ENCODE measurements around the gene PWWP2B. TPM values are rescaled to one million over a fixed set of nuclear protein-coding genes. Genes with fewer than 3 reads are reported as not detected.

Gene PWWP2B
- total and polyA plus RNA-seq, 10 of the 15 experiments (the other 5 are each of a cell fraction or from before 2014, with no cell fraction given), result 0.04 to 0.87 (median 0.35) TPM; not detected in 4

DNA sequence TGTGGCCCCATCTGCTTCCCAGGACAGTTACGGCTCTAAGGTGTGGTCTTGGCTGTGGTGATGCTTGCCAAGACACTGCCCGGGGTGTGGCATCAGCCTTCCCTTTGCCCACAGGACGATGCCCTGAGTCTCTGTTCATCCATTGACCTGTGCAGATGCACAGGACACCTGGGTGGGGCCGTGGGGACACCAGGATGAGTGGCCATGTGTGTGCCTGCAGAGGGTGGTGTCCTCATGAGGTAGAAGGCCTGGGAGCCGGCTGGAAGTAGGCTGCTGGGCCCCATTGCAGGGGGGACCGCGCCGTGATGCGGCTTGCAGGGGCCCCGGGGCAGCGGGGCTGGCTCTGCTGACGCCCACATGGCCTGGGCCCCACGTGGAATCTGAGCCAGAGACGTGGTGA lies 22.4 kb upstream of the PWWP2B start:
- no peak overlapping the region for H3K4me2 ChIP-seq (ENCODE audit: control insufficient read depth, insufficient read depth)
- no peaks in the 10 kb centered on the region for H4K20me1 ChIP-seq (ENCODE audit: control insufficient read depth, insufficient read depth)
- intact Hi-C loops (cut with micrococcal nuclease; ENCODE audit: unreplicated experiment), result no loop called here
- in situ Hi-C loops (cut with MboI), result no loop called here
- no peaks in the 10 kb centered on the region for H3K9me3 ChIP-seq (replicated peaks; ENCODE audit: control insufficient read depth, insufficient read depth, low read length)
- H3K27ac ChIP-seq (ENCODE audit: control insufficient read depth, insufficient read depth), result no peak overlapping the region
- ChIA-PET POLR2A (no interaction called here), CTCF (no interaction called here), RAD21 (ENCODE audit: unreplicated experiment) (no interaction called here), SMC1A (ENCODE audit: uncharacterized antibody, unreplicated experiment) (no interaction called here)
- DNase-seq (ENCODE audit: low read depth, low spot score) (no peak), FAIRE-seq (no peak), ATAC-seq (no peak)
- no peaks in the 10 kb centered on the region; a peak in 1 of 4 replicates for H3K27me3 ChIP-seq (replicated peaks in 1 of 2; ENCODE audit: control insufficient read depth in 2 of 2, insufficient read depth in 2 of 2, low read length in 1 of 2)
- no peak overlapping the region for H3K4me3 ChIP-seq
- H3K9ac ChIP-seq (ENCODE audit: control insufficient read depth, insufficient read depth, low read length), result no peak overlapping the region
- TF ChIP-seq, protein P1, sequence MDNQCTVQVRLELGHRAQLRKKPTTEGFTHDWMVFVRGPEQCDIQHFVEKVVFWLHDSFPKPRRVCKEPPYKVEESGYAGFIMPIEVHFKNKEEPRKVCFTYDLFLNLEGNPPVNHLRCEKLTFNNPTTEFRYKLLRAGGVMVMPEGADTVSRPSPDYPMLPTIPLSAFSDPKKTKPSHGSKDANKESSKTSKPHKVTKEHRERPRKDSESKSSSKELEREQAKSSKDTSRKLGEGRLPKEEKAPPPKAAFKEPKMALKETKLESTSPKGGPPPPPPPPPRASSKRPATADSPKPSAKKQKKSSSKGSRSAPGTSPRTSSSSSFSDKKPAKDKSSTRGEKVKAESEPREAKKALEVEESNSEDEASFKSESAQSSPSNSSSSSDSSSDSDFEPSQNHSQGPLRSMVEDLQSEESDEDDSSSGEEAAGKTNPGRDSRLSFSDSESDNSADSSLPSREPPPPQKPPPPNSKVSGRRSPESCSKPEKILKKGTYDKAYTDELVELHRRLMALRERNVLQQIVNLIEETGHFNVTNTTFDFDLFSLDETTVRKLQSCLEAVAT (IDR thresholded peaks at IDR 0.05), result no peak
- TF ChIP-seq HCFC1 (IDR thresholded peaks at IDR 0.05; ENCODE audit: low read length) (no peak), POLR2AphosphoS2 (IDR thresholded peaks at IDR 0.05; ENCODE audit: low read depth, low read length) (no peak), ZNF274 (IDR thresholded peaks at IDR 0.05; ENCODE audit: insufficient read depth, insufficient read length) (no peak), MYC (IDR thresholded peaks at IDR 0.05; ENCODE audit: insufficient read depth, insufficient read length, insufficient replicate concordance, low read length, severe bottlenecking) (no peak), ETV6 (conservative IDR thresholded peaks at IDR 0.05 in 1 of 2, IDR thresholded peaks at IDR 0.05 in 1 of 2; ENCODE audit: borderline replicate concordance in 1 of 2, low read depth in 1 of 2) (no peak), NFIC (IDR thresholded peaks at IDR 0.05; ENCODE audit: low read depth, low read length) (no peak)
- TF ChIP-seq, protein P2, sequence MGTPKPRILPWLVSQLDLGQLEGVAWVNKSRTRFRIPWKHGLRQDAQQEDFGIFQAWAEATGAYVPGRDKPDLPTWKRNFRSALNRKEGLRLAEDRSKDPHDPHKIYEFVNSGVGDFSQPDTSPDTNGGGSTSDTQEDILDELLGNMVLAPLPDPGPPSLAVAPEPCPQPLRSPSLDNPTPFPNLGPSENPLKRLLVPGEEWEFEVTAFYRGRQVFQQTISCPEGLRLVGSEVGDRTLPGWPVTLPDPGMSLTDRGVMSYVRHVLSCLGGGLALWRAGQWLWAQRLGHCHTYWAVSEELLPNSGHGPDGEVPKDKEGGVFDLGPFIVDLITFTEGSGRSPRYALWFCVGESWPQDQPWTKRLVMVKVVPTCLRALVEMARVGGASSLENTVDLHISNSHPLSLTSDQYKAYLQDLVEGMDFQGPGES (IDR thresholded peaks at IDR 0.05), result no peak
- TF ChIP-seq, protein P3, sequence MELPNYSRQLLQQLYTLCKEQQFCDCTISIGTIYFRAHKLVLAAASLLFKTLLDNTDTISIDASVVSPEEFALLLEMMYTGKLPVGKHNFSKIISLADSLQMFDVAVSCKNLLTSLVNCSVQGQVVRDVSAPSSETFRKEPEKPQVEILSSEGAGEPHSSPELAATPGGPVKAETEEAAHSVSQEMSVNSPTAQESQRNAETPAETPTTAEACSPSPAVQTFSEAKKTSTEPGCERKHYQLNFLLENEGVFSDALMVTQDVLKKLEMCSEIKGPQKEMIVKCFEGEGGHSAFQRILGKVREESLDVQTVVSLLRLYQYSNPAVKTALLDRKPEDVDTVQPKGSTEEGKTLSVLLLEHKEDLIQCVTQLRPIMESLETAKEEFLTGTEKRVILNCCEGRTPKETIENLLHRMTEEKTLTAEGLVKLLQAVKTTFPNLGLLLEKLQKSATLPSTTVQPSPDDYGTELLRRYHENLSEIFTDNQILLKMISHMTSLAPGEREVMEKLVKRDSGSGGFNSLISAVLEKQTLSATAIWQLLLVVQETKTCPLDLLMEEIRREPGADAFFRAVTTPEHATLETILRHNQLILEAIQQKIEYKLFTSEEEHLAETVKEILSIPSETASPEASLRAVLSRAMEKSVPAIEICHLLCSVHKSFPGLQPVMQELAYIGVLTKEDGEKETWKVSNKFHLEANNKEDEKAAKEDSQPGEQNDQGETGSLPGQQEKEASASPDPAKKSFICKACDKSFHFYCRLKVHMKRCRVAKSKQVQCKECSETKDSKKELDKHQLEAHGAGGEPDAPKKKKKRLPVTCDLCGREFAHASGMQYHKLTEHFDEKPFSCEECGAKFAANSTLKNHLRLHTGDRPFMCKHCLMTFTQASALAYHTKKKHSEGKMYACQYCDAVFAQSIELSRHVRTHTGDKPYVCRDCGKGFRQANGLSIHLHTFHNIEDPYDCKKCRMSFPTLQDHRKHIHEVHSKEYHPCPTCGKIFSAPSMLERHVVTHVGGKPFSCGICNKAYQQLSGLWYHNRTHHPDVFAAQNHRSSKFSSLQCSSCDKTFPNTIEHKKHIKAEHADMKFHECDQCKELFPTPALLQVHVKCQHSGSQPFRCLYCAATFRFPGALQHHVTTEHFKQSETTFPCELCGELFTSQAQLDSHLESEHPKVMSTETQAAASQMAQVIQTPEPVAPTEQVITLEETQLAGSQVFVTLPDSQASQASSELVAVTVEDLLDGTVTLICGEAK (IDR thresholded peaks at IDR 0.05; ENCODE audit: borderline replicate concordance), result no peak
- TF ChIP-seq, protein P4, sequence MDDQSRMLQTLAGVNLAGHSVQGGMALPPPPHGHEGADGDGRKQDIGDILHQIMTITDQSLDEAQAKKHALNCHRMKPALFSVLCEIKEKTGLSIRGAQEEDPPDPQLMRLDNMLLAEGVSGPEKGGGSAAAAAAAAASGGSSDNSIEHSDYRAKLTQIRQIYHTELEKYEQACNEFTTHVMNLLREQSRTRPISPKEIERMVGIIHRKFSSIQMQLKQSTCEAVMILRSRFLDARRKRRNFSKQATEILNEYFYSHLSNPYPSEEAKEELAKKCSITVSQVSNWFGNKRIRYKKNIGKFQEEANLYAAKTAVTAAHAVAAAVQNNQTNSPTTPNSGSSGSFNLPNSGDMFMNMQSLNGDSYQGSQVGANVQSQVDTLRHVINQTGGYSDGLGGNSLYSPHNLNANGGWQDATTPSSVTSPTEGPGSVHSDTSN (IDR thresholded peaks at IDR 0.05; ENCODE audit: insufficient replicate concordance, low read depth, low read length), result no peak
- H2AFZ ChIP-seq (ENCODE audit: control insufficient read depth, low read depth, low read length), result no peak overlapping the region
- H3K79me2 ChIP-seq (ENCODE audit: control insufficient read depth, insufficient read depth, low read length), result no peaks in the 10 kb centered on the region
- no TSS peak for BruUV-seq (replicated peaks)
- WGBS (ENCODE audit: insufficient coverage, insufficient replicate concordance, low lambda C conversion rate, missing lambda C conversion rate), result 52% methylated on average over 14 of the region's 14 CpGs
- no peaks in the 10 kb centered on the region for H3K4me1 ChIP-seq (ENCODE audit: control insufficient read depth, insufficient read depth, low read length)
- H3K36me3 ChIP-seq (ENCODE audit: control insufficient read depth in 2 of 2, insufficient read depth in 2 of 2, low read length in 1 of 2), result no peaks in the 10 kb centered on the region
